GM10248 (cell line): ENCODE measurements around the gene CEP78.

ENCODE experiments used
- CTCF ChIA-PET: fragments of 300-600 bp; sonication (Branson Sonifier 250); formaldehyde crosslinking; extraction: SDS; loops from one replicate; lab custom pipeline; 2021; ENCODE audit warnings: antibody characterized with exemption; lab: Yijun Ruan, JAX
- POLR2A ChIA-PET: fragments of 350-650 bp; sonication (Branson Sonifier 250); formaldehyde crosslinking; extraction: SDS; loops from one replicate; lab custom pipeline; 2020; ENCODE audit warnings: antibody characterized with exemption; lab: Yijun Ruan, JAX
- DNase-seq: peaks from one replicate; pipeline ENCODE4 v3.0.0; 2012; ENCODE audit errors: extremely low spot score
- CTCF ChIP-seq: IDR thresholded peaks from 2 replicates; pipeline ENCODE4 v1.5.1; 2012; ENCODE audit warnings: mild to moderate bottlenecking, low read depth; ENCODE audit errors: extremely low read depth, missing control alignments, control extremely low read depth

The CEP78 gene

GRCh38 chr9:78234810-78235209, 1.1 kb upstream of the CEP78 start:
- ChIA-PET POLR2A (no interaction called here), CTCF (no interaction called here)
- DNase-seq: no peak
- TF ChIP-seq CTCF: no peak

GRCh38 chr9:78235256-78235761, 566 bp upstream of the CEP78 start:
- no peak for TF ChIP-seq CTCF
- ChIA-PET CTCF (no interaction called here), POLR2A (no interaction called here)
- DNase-seq: no peak

- ChIA-PET POLR2A (interaction anchor here (0.7 kb wide), 1 partner anchor 61 kb away, joined by 10 read pairs; no protein-coding TSS in a partner anchor), CTCF (no interaction called here)
- no peak for TF ChIP-seq CTCF
- DNase-seq: peak; percentile 48
These were observed 656 bp downstream of the CEP78 start for GRCh38 chr9:78236551-78236910.

DNA sequence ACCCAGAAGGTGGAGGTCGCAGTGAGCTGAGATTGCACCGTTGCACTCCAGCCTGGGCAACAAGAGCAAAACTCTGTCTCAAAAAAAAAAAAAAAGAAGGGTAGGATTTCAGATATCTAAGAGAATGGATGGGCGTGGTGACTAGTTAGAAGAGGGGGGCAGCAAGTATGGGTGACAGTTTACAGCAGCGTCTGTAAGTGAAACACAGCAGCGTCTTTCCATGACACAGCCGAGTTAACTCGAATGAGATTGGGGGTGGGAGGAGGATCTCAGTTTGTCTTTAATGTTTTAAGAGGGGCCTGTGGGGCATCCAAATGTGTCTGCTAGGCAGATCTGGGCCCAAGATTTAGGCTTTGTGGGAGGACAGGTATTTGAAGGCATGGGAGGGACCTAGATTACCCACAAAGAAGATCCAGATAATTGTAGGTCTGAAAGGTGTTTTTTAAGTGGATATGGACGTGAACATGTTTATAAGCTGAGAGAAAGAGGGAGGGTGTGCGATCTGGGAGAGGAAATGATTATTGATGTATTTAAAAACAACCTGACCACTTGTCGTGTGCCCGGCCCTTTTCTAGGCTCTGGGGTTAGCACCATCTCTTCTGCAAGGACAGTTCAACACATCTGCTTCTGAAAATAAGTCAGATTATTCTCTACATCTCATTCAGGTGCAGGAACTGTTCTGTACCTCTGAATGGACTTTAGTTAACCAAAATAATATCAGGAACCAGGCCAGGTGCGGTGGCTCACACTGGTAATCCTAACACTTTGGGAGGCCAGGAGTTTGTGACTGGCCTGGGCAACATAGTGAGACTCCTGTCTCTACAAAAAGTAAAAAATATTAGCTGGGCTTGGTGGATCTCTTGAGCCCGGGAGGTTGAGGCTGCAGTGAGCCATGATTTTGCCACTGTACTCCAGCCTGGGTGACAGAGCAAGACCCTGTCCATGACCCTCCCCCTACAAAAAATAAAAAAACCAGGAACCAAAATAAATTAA, 2.5 kb downstream of the CEP78 start:
- no peak for TF ChIP-seq CTCF
- ChIA-PET CTCF (interaction anchor here (1.9 kb wide), 1 partner anchor 19 kb away, joined by 6 read pairs; no protein-coding TSS in a partner anchor), POLR2A (no interaction called here)
- DNase-seq: no peak

GRCh38 chr9:78239506-78239905, 3.6 kb downstream of the CEP78 start:
- ChIA-PET POLR2A (no interaction called here), CTCF (interaction anchor here (1.9 kb wide), 1 partner anchor 18 kb away, joined by 6 read pairs; no protein-coding TSS in a partner anchor)
- TF ChIP-seq CTCF: no peak
- no peak for DNase-seq

DNA sequence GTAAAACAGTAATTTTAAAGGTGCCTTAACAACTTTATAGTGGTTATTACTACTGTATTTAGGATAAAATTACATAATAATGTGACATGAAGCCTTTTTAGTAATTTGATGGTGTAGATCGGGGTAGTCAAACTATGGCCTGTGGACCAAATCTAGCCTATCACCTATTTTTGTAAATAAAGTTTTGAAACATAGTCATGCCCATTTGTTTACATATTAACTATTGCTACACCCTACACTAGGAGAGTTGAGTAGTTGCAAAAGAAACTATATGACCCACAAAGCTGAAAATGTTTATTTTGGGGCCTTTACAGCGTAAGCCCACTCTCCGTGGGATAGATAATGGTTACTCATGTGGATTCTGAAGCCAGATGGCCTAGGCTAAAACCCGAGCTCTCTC, 6.2 kb downstream of the CEP78 start:
- no peak for TF ChIP-seq CTCF
- POLR2A ChIA-PET: no interaction called here
- CTCF ChIA-PET: interaction anchor here (1.7 kb wide), 1 partner anchor 11 kb away, joined by 4 read pairs; no protein-coding TSS in a partner anchor
- DNase-seq: no peak
